Activated CD4-positive, alpha-beta T cell treated with anti-CD3 and anti-CD28 coated beads for 1 hour (primary cell): ENCODE measurements around the gene ZNF280D.
"Not testable (repeated sequence)": the region's sequence is repeated elsewhere in the genome, so short reads cannot be mapped to it uniquely, and the experiment has no call there.

Experiments used
- DNase-seq: peaks from one replicate; pipeline ENCODE4 v3.0.0-alpha.2; 2020

Gene ZNF280D, protein sequence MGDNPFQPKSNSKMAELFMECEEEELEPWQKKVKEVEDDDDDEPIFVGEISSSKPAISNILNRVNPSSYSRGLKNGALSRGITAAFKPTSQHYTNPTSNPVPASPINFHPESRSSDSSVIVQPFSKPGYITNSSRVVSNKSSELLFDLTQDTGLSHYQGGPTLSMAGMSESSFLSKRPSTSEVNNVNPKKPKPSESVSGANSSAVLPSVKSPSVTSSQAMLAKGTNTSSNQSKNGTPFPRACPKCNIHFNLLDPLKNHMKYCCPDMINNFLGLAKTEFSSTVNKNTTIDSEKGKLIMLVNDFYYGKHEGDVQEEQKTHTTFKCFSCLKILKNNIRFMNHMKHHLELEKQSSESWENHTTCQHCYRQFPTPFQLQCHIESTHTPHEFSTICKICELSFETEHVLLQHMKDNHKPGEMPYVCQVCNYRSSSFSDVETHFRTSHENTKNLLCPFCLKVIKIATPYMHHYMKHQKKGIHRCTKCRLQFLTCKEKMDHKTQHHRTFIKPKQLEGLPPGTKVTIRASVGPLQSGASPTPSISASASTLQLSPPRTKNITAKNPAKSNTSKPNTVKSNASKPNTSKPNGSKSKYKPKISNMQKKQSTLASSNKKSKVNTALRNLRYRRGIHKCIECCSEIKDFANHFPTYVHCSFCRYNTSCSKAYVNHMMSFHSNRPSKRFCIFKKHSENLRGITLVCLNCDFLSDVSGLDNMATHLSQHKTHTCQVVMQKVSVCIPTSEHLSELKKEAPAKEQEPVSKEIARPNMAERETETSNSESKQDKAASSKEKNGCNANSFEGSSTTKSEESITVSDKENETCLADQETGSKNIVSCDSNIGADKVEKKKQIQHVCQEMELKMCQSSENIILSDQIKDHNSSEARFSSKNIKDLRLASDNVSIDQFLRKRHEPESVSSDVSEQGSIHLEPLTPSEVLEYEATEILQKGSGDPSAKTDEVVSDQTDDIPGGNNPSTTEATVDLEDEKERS

DNA sequence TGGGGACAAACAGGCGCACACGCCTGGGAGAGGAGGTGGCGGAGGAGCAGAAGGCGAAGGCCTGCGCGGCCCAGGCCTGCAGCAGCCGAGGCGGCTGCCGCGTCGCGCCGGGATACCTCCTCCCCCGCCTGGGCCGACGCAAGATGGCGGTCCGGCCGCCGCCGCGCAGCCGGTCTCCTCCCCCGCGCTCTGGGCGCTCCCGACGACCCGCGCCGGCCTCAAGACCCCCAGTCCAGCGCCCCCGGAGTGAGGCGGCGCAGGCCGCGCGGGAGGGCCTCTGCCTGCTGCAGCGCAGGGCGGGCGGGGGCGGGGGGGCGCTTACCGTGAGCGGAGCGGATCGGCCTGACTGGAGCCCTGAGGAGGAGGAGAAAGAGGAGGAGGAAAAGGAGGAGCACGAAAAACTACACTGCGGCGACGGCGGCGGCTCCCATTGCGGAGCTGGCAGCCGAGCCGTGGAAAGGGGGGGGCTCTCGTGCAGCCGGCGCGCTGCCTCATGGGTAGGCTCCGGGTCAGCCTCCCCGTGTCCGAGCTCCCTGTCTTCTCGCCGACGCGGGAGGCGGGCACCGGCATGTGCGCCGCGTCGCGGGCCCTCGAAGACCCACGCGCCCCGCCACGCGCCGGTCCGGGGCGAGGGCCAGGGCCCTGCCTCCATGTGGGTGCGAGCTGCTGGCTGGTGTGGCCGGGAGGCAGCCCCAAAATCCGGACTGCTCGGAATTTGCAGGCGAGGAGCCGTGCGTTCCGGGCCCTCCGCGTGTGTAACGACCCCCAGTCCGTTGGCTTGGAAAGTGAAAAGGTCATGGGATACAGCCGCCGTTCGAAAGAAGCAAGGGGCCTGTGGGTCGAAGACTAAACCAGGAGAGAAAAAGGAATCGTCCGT is at the start of gene ZNF280D:
ZNF280D (minus strand) TSS at position 374 of the 877 bp plus-strand sequence. CDS start 26,400 bp downstream, outside the sequence.
- DNase-seq: peak; percentile 67

DNA sequence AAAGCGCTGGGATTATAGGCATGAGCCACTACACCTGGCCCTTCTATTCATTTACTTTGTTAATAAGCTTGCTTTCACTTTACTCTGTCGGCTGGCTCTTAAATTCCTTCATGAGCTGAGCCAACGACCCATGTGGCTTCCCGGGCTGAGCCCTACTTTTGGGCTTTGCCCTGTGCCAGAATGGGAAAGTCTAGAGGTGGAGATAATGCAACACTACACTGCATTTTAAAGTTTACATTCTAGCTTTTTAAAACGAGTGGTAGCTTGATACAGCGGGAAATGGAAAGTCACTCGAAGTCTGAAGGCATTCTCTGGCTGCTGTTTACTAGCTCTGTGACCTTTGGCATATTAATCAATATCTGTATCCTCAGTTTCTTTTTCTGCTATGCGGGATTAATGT is 49.0 kb upstream of the ZNF280D start:
- no peak for DNase-seq

DNA sequence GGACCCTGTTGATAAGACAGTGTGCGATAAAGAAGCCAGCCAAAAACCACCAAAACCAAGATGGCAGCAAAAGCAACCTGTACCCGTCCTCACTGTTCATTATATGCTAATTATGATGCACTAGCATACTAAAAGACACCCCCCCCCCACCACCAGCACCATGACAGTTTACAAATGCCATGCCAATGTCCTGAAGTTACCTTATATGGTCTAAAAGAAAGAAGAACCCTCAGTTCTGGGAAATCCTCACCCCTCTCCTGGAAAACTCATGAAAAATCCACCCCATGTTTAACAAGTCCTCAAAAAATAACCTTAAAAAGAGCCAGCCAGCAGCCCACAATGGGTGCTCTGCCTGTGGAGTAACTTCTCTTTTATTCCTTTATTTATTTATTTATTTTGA is 48.4 kb upstream of the ZNF280D start:
- no peak for DNase-seq

DNA sequence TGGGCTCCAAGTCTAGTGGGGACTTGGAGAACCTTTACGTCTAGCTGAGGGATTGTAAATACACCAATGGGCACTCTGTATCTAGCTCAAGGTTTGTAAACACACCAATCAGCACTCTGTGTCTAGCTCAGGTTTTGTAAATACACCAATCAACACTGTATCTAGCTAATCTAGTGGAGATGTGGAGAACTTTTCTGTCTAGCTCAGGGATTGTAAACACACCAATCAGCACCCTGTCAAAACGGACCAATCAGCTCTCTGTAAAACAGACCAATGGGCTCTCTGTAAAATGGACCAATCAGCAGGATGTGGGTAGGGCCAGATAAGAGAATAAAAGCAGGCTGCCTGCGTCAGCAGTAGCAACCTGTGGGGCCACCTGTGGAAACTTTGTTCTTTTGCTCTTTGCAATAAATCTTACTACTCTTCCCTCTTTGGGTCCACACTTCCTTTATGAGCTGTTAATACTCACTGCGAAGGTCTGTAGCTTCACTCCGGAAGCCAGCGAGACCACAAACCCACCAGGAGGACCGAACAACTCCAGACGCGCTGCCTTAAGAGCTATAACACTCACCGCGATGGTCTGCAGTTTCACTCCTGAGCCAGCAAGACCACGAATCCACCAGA is 46.9 kb upstream of the ZNF280D start:
- not testable (repeated sequence) for DNase-seq

DNA sequence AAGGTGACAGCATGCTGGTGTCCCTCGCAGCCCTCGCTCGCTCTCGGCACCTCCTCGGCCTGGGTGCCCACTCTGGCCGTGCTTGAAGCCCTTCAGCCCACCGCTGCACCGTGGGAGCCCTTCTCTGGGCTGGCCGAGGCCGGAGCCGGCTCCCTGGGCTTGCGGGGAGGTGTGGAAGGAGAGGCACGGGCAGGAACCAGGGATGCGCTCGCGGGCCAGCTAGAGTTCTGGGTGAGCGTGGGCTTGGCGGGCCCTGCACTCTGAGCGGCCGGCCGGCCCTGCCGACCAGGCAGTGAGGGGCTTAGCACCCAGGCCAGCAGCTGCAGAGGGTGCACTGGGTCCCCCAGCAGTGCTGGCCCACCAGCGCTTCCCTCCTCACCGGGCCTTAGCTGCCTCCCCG is 46.1 kb upstream of the ZNF280D start:
- not testable (repeated sequence) for DNase-seq

DNA sequence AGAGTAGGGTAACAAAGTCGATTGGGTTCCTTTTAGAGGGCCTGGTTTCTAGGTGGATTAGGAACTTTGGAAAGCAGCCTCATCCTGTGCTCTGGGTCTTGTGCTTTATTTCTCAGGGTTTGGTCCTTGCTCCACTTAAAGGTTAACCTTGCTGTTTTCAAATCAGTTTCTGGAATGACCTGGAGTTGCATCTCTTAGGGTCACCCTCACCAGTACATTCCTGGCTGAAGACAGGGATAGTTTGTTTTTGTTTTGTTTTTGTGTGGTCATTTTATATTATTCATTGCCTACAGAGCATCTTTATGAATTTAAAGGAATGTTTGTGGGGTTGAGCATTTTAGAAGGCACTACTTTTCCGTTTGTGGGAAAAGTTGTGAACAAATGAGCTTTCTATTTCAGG is 45.5 kb upstream of the ZNF280D start:
- DNase-seq: no peak

DNA sequence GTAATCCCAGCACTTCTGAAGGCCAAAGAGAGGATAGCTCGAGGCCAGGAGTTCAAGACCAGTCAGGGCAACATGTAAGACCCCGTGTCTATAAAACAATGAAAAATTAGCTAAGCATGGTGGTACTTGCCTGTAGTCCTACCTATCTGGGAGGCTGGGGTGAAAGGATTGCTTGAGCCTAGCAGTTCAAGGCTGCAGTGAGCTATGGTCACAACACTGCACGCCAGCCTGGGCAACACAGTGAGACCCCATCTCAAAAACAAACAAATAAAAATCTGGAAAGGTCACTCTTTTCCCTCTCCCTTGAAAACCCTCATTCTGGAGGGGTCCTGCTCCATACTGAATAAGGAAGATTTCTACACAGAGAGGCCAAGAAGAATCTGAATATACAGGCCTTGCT is 43.5 kb upstream of the ZNF280D start:
- DNase-seq: no peak

DNA sequence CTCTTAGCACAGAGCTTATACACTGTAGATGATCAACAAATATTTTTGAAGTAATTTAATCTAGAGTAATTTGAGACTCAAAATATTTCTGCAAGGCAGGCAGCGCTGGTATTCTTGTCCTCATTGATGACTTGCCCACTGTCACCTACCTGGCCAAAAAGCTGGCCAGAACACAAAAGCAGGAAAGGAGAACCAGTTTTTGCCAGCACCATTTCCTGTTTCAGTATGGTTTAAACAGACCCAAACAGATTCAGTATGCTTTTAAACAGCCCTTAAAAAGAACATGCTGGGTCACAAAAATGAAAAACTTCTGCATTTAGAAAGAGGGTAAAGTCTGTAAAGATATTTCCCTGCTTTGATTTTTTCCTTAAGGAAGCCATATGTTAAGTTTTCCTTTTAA is 42.3 kb upstream of the ZNF280D start:
- DNase-seq: no peak

DNA sequence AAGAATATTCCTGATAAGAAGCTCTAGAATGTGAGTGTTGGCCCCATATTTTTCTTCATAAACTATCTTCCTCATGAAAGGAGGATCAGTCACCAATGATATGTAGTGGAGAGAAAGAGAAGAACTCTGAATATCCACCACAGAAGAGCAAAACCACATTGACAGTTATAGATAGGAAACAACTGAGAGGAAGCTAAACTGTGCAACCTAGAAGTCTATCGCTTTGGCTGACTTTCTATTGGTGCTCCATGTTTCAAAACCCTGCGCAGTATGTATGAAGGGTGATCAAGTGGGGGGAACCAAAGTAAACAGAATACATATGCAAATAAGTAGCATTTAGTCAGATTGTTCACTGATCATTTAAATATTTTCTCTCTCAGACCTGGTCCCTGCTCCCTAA is 41.0 kb upstream of the ZNF280D start:
- DNase-seq: no peak

DNA sequence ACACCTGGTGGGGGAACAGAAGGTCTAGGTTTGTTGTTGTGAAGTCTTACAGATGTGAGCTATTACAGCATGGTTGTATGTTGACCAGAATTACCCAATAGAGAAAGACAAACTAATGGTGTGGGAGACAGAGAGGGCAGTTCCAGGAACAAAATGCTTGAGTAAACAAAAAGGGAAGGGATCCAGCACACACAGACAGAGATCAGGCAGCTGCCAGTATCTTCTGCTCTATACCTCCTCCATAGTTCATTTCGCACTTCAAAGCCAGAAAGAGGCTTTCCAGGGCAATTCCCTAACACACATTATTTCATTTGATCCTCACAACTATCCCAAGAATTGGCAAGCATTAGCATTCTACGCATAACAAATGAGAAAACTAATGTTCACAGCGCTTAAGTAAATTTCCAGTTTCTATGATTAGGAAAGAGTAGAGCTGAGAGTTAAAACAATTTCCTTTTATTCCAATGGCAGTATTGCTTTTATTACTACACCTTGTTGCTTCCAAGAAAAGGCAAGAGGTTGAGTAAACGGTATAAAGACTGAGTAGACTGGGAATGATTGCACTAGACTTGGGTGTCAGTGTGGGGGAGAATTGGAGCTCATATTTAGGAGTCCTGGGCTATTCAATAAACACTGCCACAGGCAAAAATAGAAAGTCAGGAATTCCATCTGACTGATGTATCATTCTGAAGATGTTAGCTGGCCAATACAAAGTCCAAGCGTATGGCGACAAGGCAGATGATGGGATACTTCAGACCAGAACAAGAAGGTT is 39.7 kb upstream of the ZNF280D start:
- DNase-seq: no peak

DNA sequence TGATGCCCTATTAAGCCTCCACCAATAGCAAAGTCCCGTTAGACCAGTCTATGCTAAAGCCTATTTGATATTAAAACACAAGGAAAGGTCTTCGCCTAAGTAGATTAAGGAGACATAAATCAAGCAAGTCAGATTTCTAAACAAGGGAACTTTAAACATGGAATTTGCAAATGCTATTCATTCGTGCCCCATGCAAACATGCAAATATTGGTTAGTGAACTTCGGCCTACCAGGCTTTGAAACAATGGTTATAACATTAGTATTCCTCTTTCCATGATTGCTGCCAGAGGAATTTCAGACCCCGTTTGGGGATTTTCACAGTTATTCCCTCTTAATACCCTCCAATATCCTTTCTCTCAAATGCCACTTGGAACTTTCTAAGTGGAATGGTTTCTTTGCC is 36.9 kb upstream of the ZNF280D start:
- DNase-seq: no peak

DNA sequence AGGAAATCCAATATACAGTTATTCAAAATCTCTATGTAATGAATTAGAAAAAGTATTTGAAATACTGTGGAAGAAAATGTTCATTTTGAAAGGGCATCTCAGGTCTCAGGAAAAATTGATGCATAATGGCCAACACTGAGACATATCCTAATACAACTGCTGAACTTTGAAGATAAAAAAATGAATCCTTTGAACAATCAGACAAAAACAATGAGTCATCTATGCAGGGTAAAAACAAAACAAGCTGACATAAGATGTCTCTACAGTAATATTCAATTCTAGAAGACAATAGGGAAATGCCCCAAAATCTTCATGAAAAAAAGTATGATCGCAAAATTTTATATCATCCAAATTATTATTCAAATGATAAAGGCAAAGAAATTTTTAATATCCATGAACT is 34.0 kb upstream of the ZNF280D start:
- no peak for DNase-seq

DNA sequence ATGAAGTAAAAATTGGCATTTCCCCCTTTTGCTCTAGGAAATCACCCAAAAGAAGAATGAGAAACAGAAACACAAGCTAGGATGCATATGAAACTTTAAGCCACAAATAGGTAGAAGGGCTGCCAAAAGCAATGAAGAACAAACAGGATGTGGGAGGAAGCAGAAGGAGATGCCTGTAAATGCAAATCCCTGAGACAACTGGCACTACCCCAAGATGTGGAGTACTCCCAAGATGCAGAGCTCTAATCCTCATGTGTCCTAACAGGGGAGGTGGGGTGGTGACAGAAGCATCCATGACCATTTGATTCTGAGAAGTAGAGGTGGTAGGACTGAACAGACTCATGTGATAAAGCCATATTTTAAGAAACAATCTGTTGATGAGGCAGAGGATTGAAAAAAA is 31.9 kb upstream of the ZNF280D start:
- DNase-seq: no peak

DNA sequence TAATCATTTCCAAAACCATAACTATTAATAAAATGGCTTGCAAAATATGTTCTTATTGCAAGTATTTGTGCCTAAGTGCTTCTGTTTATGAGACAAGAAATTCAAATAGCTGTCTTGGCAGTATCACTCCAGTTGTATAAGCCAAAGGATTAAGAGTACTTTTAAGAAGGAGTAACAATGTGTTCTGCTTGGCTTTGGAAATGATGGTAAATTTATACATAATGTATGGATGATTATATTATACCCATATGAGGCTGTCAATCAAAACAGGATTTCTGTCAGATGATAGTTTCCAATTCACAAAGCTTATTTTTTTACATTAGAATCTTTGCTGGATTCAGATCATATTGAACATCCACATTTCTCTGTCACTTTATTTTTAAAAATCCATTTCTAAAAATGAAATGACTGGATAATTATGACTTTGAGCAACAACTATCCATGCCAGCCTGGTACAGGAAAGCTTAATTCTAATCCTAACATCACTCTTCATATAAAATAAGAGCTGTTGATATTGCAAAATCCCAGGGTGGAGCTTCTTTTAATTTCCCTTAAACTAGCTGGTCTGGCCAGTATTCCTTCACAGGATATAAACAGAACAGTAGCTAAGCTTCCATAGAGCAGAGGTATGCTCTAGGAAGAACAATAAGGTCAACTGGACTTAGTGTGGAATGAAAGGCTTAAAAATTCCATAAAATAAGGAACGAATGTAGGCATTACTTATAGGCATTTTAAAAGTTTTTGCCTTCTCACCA is 30.0 kb upstream of the ZNF280D start:
- DNase-seq: no peak

DNA sequence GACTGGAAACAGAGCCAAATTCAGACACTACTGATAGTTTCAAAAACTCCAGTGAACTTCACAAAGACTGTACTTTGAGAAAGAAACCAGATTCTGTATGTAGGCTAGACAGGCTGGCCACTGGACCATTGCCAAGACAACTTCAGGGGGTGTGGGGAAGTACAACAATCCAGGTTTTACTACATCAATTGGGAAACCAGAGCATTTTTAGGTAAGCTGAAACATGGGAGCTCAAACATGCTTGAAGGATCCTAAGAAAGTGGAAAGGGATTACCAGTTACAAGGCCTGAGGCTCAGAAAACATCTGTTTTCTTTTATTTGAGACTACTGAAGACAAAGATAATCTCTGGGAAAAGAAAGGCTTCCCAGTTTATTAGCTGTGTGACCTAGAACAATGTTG is 26.9 kb upstream of the ZNF280D start:
- no peak for DNase-seq

DNA sequence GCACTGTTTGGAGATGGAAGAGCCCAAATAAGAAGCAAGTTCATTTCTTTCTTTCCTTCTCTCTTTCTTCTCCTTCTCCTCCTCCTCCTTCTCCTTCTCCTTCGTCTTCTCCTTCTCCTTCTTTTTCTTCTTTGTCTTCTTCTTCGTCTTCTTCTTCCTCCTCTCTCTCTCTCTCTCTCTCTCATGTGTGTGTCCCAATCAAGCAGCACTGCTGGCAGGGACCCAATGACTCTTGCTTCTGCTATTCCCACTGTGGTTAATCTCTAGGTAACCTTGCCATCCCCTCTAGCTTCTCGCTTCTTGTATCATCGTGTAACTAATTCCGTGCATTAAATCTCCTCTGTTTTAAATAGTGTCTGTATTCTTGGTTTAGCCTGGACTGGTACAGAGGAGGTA is 26.1 kb upstream of the ZNF280D start:
- no peak for DNase-seq

DNA sequence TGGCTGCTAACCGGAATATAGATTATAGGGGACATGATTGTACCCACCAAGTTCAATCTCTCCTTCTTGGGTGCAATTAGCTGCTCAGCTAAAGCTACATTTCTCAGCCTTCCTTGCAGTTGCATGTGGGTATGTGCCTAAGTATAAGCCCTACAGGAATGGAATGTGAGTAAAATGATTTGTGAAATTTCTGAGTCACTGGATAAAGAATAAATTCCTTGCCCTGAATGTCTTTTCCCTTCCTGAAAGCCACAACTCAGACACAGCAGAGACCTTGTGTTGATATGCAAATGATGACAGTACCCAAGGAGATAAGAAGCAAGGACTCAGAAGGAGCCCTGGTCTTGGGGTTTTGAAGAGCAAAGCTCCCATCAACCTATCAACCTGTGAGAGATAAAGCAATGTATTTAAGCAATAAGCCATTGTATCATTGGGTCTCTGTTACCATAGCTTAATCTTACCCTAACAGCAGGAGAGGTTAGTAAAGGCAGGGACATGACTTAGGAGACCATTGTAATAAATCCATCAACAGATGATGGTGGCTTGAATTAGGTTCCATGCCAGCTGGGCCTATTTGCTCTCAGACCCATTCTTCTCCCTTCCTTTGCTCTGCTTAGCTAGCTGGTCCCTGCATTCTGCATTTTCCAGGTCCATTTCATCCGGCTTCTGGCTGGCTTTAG is 25.6 kb upstream of the ZNF280D start:
- DNase-seq: no peak

DNA sequence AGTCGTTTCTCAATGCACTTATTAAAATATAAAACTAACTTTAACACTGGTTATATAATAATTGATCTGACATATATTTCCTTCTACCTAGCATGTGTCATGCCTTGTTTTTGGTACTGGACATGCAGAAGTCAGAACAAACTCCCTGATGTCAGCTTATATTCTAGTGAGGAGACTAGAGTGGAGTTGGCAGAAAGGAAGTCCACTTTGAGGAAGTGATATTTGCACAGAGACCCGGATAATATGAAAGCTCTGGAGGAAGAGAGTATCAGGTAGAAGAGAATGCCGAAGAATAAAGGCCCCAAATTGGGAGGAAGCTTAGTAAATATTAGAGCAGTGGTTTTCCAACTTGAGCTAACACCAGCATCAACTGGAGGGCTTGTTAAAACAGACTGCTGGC is 24.6 kb upstream of the ZNF280D start:
- no peak for DNase-seq

DNA sequence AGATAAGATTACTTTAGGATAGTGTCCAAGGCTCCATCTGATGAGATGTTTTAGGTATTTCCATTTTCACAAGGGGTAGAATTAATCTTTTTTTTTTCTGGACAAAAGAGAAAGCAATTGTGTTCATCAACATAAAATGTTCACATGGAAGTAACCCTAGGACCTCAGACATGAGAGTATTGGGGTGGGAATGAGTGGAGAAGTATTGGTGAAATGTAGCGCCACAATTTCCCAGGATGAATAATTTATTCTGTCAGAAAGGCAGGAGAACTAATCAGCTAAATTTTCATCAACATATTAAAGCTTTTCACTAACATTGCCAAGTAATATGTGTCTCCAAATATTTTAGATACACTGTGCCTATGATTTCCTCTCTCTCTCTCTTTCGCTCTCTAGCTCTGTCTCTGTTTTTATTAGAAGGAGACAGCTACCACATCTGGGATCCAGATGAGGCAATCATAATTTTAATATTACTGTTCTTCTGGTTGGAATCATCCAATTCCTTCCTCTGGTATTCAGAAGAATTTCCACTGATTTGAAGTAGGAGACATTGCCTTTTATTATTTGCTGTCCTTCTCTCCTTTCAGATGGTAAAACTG is 21.6 kb upstream of the ZNF280D start:
- no peak for DNase-seq

DNA sequence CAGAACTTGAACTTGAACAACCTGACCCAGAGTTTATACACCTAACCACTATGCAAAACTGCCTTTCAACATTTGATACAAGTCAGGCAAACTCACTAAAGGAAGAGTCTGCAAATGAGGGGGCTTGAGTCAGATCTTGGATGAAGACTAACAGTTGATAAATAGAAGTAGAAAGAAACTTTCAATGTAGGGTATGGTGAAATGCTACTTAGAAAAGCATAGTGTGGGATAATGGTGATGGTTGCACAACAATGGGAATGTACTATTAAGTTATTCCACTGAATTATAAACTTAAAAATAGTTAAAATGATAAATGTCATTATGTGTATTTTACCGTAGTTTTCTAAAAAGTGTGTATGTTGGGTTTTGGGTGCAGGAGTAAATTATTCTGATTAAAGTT is 19.7 kb upstream of the ZNF280D start:
- no peak for DNase-seq
